Pons (tissue), 1 donor: ENCODE measurements around the gene HAO2.
A peak's percentile ranks its signal among the peaks of the same experiment; 100 is the strongest.
"Not testable (repeated sequence)": the region's sequence is repeated elsewhere in the genome, so short reads cannot be mapped to it uniquely, and the experiment has no call there.

ENCODE experiments used
- DNase-seq: peaks from one replicate; pipeline ENCODE4 v3.0.0-alpha.2; 2016; ENCODE audit warnings: low spot score

The HAO2 gene

GRCh38 chr1:119368554-119368953, at the start of gene HAO2:
HAO2 (plus strand) TSS chr1:119368785; CDS start chr1:119381086, 12,301 bp downstream.
- no peak for DNase-seq

GRCh38 chr1:119320100-119320499, 48.5 kb upstream of the HAO2 start:
- no peak for DNase-seq

GRCh38 chr1:119321666-119322419, 46.7 kb upstream of the HAO2 start:
- DNase-seq = no peak

GRCh38 chr1:119323216-119323982, 45.2 kb upstream of the HAO2 start:
- DNase-seq = peak; percentile 3

- no peak for DNase-seq
Measured at GRCh38 chr1:119324198-119324597, 44.4 kb upstream of the HAO2 start.

GRCh38 chr1:119326251-119326650, 42.3 kb upstream of the HAO2 start:
- no peak for DNase-seq

- peak; percentile 17 for DNase-seq
Measured at GRCh38 chr1:119327094-119327449, 41.5 kb upstream of the HAO2 start.

GRCh38 chr1:119327450-119328155, 41.0 kb upstream of the HAO2 start:
- peak; percentile 10 for DNase-seq

- DNase-seq = no peak
Measured at GRCh38 chr1:119329541-119330461, 38.8 kb upstream of the HAO2 start.

- DNase-seq = no peak
Measured at GRCh38 chr1:119330466-119331189, 38.0 kb upstream of the HAO2 start.

GRCh38 chr1:119331190-119331515, 37.4 kb upstream of the HAO2 start:
- DNase-seq = no peak

- DNase-seq = no peak
Measured at GRCh38 chr1:119331915-119332314, 36.7 kb upstream of the HAO2 start.

GRCh38 chr1:119332622-119333021, 36.0 kb upstream of the HAO2 start:
- no peak for DNase-seq

- no peak for DNase-seq
Measured at GRCh38 chr1:119333163-119333896, 35.3 kb upstream of the HAO2 start.

GRCh38 chr1:119333897-119334250, 34.7 kb upstream of the HAO2 start:
- not testable (repeated sequence) for DNase-seq

GRCh38 chr1:119336848-119337247, 31.7 kb upstream of the HAO2 start:
- DNase-seq = no peak

- no peak for DNase-seq
Measured at GRCh38 chr1:119338004-119338403, 30.6 kb upstream of the HAO2 start.

- no peak for DNase-seq
Measured at GRCh38 chr1:119338757-119339156, 29.8 kb upstream of the HAO2 start.

- no peak for DNase-seq
Measured at GRCh38 chr1:119340861-119341261, 27.7 kb upstream of the HAO2 start.

GRCh38 chr1:119341372-119341947, 27.1 kb upstream of the HAO2 start:
- no peak for DNase-seq
